ENCODE results near the gene HPN. TPM values are rescaled to one million over a fixed set of nuclear protein-coding genes. Genes with fewer than 3 reads are reported as not detected.
A peak's percentile ranks its signal among the peaks of the same experiment; 100 is the strongest.

HPN gene
- total RNA-seq, 2 experiments from 2014 or later = 0.21 TPM; not detected in 1

GRCh38 chr19:35059006-35059798, 17.7 kb downstream of the HPN start:
- H3K4me1 Mint-ChIP-seq (ENCODE audit: low read depth) = peaks cover 8% of the 10 kb centered on the region
- POLR2A ChIA-PET = no interaction called here
- no peaks in the 10 kb centered on the region for H3K27me3 Mint-ChIP-seq
- H3K4me3 Mint-ChIP-seq = no peak overlapping the region
- no peak overlapping the region for H3K27ac Mint-ChIP-seq
- no peaks in the 10 kb centered on the region for H3K36me3 Mint-ChIP-seq
- DNase-seq = no peak
- H3K9me3 Mint-ChIP-seq = no peaks in the 10 kb centered on the region
- CTCF ChIA-PET = interaction anchor here (0.6 to 2.1 kb wide), 4 partner anchors 8 to 191 kb away, joined by 3 to 11 read pairs (median 6); no protein-coding TSS in a partner anchor
- intact Hi-C loops (cut with micrococcal nuclease) = no loop called here

GRCh38 chr19:35059799-35060091, 18.2 kb downstream of the HPN start:
- Mint-ChIP-seq H3K27ac (no peak overlapping the region), H3K36me3 (no peaks in the 10 kb centered on the region), H3K27me3 (no peaks in the 10 kb centered on the region), H3K9me3 (no peaks in the 10 kb centered on the region), H3K4me3 (no peak overlapping the region), H3K4me1 (ENCODE audit: low read depth) (peaks cover 11% of the 10 kb centered on the region)
- ChIA-PET CTCF (no interaction called here), POLR2A (no interaction called here)
- DNase-seq = no peak
- intact Hi-C loops (cut with micrococcal nuclease) = loop anchor here (10.0 kb wide), 1 partner anchor 155 kb away; no protein-coding TSS in a partner anchor

- no peaks in the 10 kb centered on the region for H3K36me3 Mint-ChIP-seq
- no peaks in the 10 kb centered on the region for H3K27me3 Mint-ChIP-seq
- H3K27ac Mint-ChIP-seq = no peak overlapping the region
- intact Hi-C loops (cut with micrococcal nuclease) = loop anchor here (10.0 kb wide), 1 partner anchor 154 kb away; no protein-coding TSS in a partner anchor
- H3K4me3 Mint-ChIP-seq = no peak overlapping the region
- POLR2A ChIA-PET = no interaction called here
- H3K4me1 Mint-ChIP-seq (ENCODE audit: low read depth) = peaks cover 11% of the 10 kb centered on the region
- H3K9me3 Mint-ChIP-seq = no peaks in the 10 kb centered on the region
- no peak for DNase-seq
- CTCF ChIA-PET = no interaction called here
These were observed 18.8 kb downstream of the HPN start for GRCh38 chr19:35060160-35060855.

GRCh38 chr19:35061583-35062373, 20.3 kb downstream of the HPN start:
- intact Hi-C loops (cut with micrococcal nuclease) = loop anchor here (10.0 kb wide), 1 partner anchor 153 kb away; no protein-coding TSS in a partner anchor
- Mint-ChIP-seq H3K36me3 (no peaks in the 10 kb centered on the region), H3K4me1 (ENCODE audit: low read depth) (peaks cover 14% of the 10 kb centered on the region), H3K27ac (no peak overlapping the region), H3K27me3 (no peaks in the 10 kb centered on the region), H3K9me3 (peaks cover 3% of the 10 kb centered on the region), H3K4me3 (no peak overlapping the region)
- ChIA-PET CTCF (interaction anchor here (1.4 to 3.8 kb wide), 2 partner anchors 18 to 74 kb away, joined by 3 to 22 read pairs; partner anchors contain the start of gene LGI4), POLR2A (no interaction called here)
- DNase-seq = no peak

- CTCF ChIA-PET = interaction anchor here (0.7 to 3.8 kb wide), 5 partner anchors 16 to 154 kb away, joined by 3 to 22 read pairs (median 4); no protein-coding TSS in a partner anchor
- intact Hi-C loops (cut with micrococcal nuclease) = loop anchor here (10.0 kb wide), 1 partner anchor 152 kb away; no protein-coding TSS in a partner anchor
- POLR2A ChIA-PET = no interaction called here
These were observed 21.4 kb downstream of the HPN start for GRCh38 chr19:35062942-35063341.

GRCh38 chr19:35063940-35064818, 22.7 kb downstream of the HPN start:
- intact Hi-C loops (cut with micrococcal nuclease) = loop anchor here (10.0 kb wide), 1 partner anchor 151 kb away; no protein-coding TSS in a partner anchor
- ChIA-PET POLR2A (no interaction called here), CTCF (interaction anchor here (0.9 to 3.8 kb wide), 8 partner anchors 9 to 77 kb away, joined by 3 to 22 read pairs (median 4); no protein-coding TSS in a partner anchor)
- H3K27me3 Mint-ChIP-seq = no peaks in the 10 kb centered on the region
- DNase-seq = peak; percentile 44
- H3K36me3 Mint-ChIP-seq = no peaks in the 10 kb centered on the region
- H3K4me3 Mint-ChIP-seq = no peak overlapping the region
- H3K4me1 Mint-ChIP-seq (ENCODE audit: low read depth) = peaks cover 18% of the 10 kb centered on the region
- peaks cover 4% of the 10 kb centered on the region for H3K9me3 Mint-ChIP-seq
- H3K27ac Mint-ChIP-seq = peak overlapping the region; percentile 26

More at GRCh38 chr19:35062942-35063341, 21.4 kb downstream of the HPN start:
- no peak overlapping the region for H3K4me3 Mint-ChIP-seq
- no peaks in the 10 kb centered on the region for H3K27me3 Mint-ChIP-seq
- peaks cover 18% of the 10 kb centered on the region for H3K4me1 Mint-ChIP-seq (ENCODE audit: low read depth)
- peaks cover 4% of the 10 kb centered on the region for H3K9me3 Mint-ChIP-seq
- no peak overlapping the region for H3K27ac Mint-ChIP-seq
- H3K36me3 Mint-ChIP-seq = no peaks in the 10 kb centered on the region
- no peak for DNase-seq

GRCh38 chr19:35065574-35065973, 24.1 kb downstream of the HPN start:
- ChIA-PET CTCF (interaction anchor here (0.6 to 3.8 kb wide), 6 partner anchors 21 to 82 kb away, joined by 3 to 22 read pairs (median 8); no protein-coding TSS in a partner anchor), POLR2A (no interaction called here)
- H3K27me3 Mint-ChIP-seq = no peaks in the 10 kb centered on the region
- H3K4me3 Mint-ChIP-seq = no peak overlapping the region
- DNase-seq = no peak
- H3K27ac Mint-ChIP-seq = no peak overlapping the region
- peaks cover under 1% of the 10 kb centered on the region for H3K36me3 Mint-ChIP-seq
- peaks cover 18% of the 10 kb centered on the region for H3K4me1 Mint-ChIP-seq (ENCODE audit: low read depth)
- intact Hi-C loops (cut with micrococcal nuclease) = loop anchor here (10.0 kb wide), 1 partner anchor 149 kb away; no protein-coding TSS in a partner anchor
- peaks cover 9% of the 10 kb centered on the region for H3K9me3 Mint-ChIP-seq

GRCh38 chr19:35066121-35066520, 24.6 kb downstream of the HPN start:
- Mint-ChIP-seq H3K9me3 (peaks cover 11% of the 10 kb centered on the region), H3K27me3 (no peaks in the 10 kb centered on the region), H3K4me1 (ENCODE audit: low read depth) (peaks cover 18% of the 10 kb centered on the region), H3K27ac (no peak overlapping the region), H3K36me3 (peaks cover 2% of the 10 kb centered on the region), H3K4me3 (no peak overlapping the region)
- intact Hi-C loops (cut with micrococcal nuclease) = loop anchor here (2.0 to 10.0 kb wide), 2 partner anchors 25 to 149 kb away; no protein-coding TSS in a partner anchor
- CTCF ChIA-PET = interaction anchor here (0.5 to 3.0 kb wide), 25 partner anchors 8 to 516 kb away, joined by 3 to 59 read pairs (median 6); partner anchors contain the start of genes FXYD5 and LGI4
- POLR2A ChIA-PET = interaction anchor here (1.2 kb wide), 1 partner anchor 76 kb away, joined by 5 read pairs; no protein-coding TSS in a partner anchor
- no peak for DNase-seq

GRCh38 chr19:35066691-35067563, 25.4 kb downstream of the HPN start:
- Mint-ChIP-seq H3K27me3 (no peaks in the 10 kb centered on the region), H3K9me3 (peaks cover 11% of the 10 kb centered on the region), H3K27ac (peak overlapping the region; percentile 55), H3K4me3 (peak overlapping the region; percentile 21), H3K4me1 (ENCODE audit: low read depth) (peaks cover 18% of the 10 kb centered on the region), H3K36me3 (peaks cover 2% of the 10 kb centered on the region)
- peak; percentile 94 for DNase-seq
- intact Hi-C loops (cut with micrococcal nuclease) = loop anchor here (1.0 to 10.0 kb wide), 3 partner anchors 24 to 148 kb away; partner anchors contain the start of gene LGI4
- ChIA-PET POLR2A (interaction anchor here (0.6 to 1.2 kb wide), 2 partner anchors 75 to 394 kb away, joined by 4 to 5 read pairs; no protein-coding TSS in a partner anchor), CTCF (interaction anchor here (0.5 to 3.0 kb wide), 34 partner anchors 9 to 515 kb away, joined by 3 to 59 read pairs (median 5); partner anchors contain the start of genes FXYD5 and LGI4)
